ENCODE measurements around the gene CDK7. TPM values are rescaled to one million over a fixed set of nuclear protein-coding genes. Genes with fewer than 3 reads are reported as not detected.

Gene CDK7
- polyA plus RNA-seq, 1 experiment: 153 TPM

GRCh38 chr5:69202497-69202896, 32.2 kb upstream of the CDK7 start:
- no peak for TF ChIP-seq CTCF (IDR thresholded peaks at IDR 0.05; ENCODE audit: low read depth, low read length)
- POLR2A ChIA-PET: interaction anchor here (0.6 kb wide), 1 partner anchor 135 kb away, joined by 4 read pairs; no protein-coding TSS in a partner anchor
- Histone ChIP-seq H3K9me3 (ENCODE audit: control insufficient read depth, insufficient read depth, low read length) (no peaks in the 10 kb centered on the region), H3K27ac (ENCODE audit: low read depth, low read length) (no peak overlapping the region), H3K27me3 (ENCODE audit: control insufficient read depth, insufficient read depth, low read length) (no peaks in the 10 kb centered on the region), H3K4me3 (ENCODE audit: low read depth, low read length) (no peak overlapping the region)
- no peak for DNase-seq (ENCODE audit: low read depth, low spot score)
- CTCF ChIA-PET: interaction anchor here (0.6 kb wide), 1 partner anchor 48 kb away, joined by 3 read pairs; no protein-coding TSS in a partner anchor

- H3K27me3 ChIP-seq (ENCODE audit: control insufficient read depth, insufficient read depth, low read length): no peaks in the 10 kb centered on the region
- no peak for DNase-seq (ENCODE audit: low read depth, low spot score)
- H3K27ac ChIP-seq (ENCODE audit: low read depth, low read length): no peak overlapping the region
- TF ChIP-seq CTCF (IDR thresholded peaks at IDR 0.05; ENCODE audit: low read depth, low read length): no peak
- ChIA-PET CTCF (no interaction called here), POLR2A (no interaction called here)
- no peak overlapping the region for H3K4me3 ChIP-seq (ENCODE audit: low read depth, low read length)
- H3K9me3 ChIP-seq (ENCODE audit: control insufficient read depth, insufficient read depth, low read length): no peaks in the 10 kb centered on the region
Observed at GRCh38 chr5:69206528-69207190, 28.0 kb upstream of the CDK7 start.

- Histone ChIP-seq H3K4me3 (ENCODE audit: low read depth, low read length) (no peak overlapping the region), H3K27me3 (ENCODE audit: control insufficient read depth, insufficient read depth, low read length) (no peaks in the 10 kb centered on the region), H3K9me3 (ENCODE audit: control insufficient read depth, insufficient read depth, low read length) (no peaks in the 10 kb centered on the region), H3K27ac (ENCODE audit: low read depth, low read length) (no peak overlapping the region)
- CTCF ChIA-PET: interaction anchor here (0.6 kb wide), 1 partner anchor 137 kb away, joined by 5 read pairs; no protein-coding TSS in a partner anchor
- no peak for TF ChIP-seq CTCF (IDR thresholded peaks at IDR 0.05; ENCODE audit: low read depth, low read length)
- DNase-seq (ENCODE audit: low read depth, low spot score): no peak
- POLR2A ChIA-PET: no interaction called here
Observed at GRCh38 chr5:69209602-69210001, 25.1 kb upstream of the CDK7 start.

GRCh38 chr5:69211200-69211599, 23.5 kb upstream of the CDK7 start:
- CTCF ChIA-PET: interaction anchor here (0.7 to 1.3 kb wide), 2 partner anchors 116 to 118 kb away, joined by 3 to 4 read pairs; partner anchors contain the start of gene SLC30A5

More at GRCh38 chr5:69211200-69211599, 23.5 kb upstream of the CDK7 start:
- H3K27ac ChIP-seq (ENCODE audit: low read depth, low read length): no peak overlapping the region
- no peaks in the 10 kb centered on the region for H3K27me3 ChIP-seq (ENCODE audit: control insufficient read depth, insufficient read depth, low read length)
- no peak for TF ChIP-seq CTCF (IDR thresholded peaks at IDR 0.05; ENCODE audit: low read depth, low read length)
- no peak overlapping the region for H3K4me3 ChIP-seq (ENCODE audit: low read depth, low read length)
- no peaks in the 10 kb centered on the region for H3K9me3 ChIP-seq (ENCODE audit: control insufficient read depth, insufficient read depth, low read length)
- no peak for DNase-seq (ENCODE audit: low read depth, low spot score)
- POLR2A ChIA-PET: no interaction called here

All from AG04450 (cell line).